B cell (primary cell): Measurements from ENCODE around the gene CMPK2. TPM values are rescaled to one million over a fixed set of nuclear protein-coding genes. Genes with fewer than 3 reads are reported as not detected.

Experiments used
- ATAC-seq: fragments of 200-7000 bp; cut with Tn5 transposase; one replicate; pipeline ENCODE4 v1.10.0; 2021; ENCODE audit warnings: low read depth, mild to moderate bottlenecking, moderate number of reproducible peaks, moderate library complexity
- CTCF ChIA-PET: fragments of 350-600 bp; sonication (Branson Sonifier 250); formaldehyde crosslinking; loops from one replicate; lab custom pipeline; 2021; ENCODE audit warnings: antibody characterized with exemption, inconsistent platforms; lab: Charles Lee
- POLR2A ChIA-PET: fragments of 350-600 bp; sonication (Branson Sonifier 250); formaldehyde crosslinking; loops from one replicate; lab custom pipeline; 2021; ENCODE audit warnings: antibody characterized with exemption; lab: Charles Lee
- DNase-seq: peaks from one replicate; pipeline ENCODE4 v3.0.0; 2013
- H2AFZ ChIP-seq: 2 replicates; pipeline ENCODE4 v1.6.1; 2012; ENCODE audit warnings: mild to moderate bottlenecking, low read depth, low read length; ENCODE audit not compliant: insufficient read depth, poor library complexity, severe bottlenecking
- H3K27ac ChIP-seq, 2 donors: 1 replicate in 1 of 2; 2 replicates in 1 of 2; pipeline ENCODE4 v1.5.1; 2012 to 2013; ENCODE audit warnings: low read length in 2 of 2, mild to moderate bottlenecking in 2 of 2, moderate library complexity in 1 of 2
- H3K27me3 ChIP-seq, 4 experiments: fragments of 200-600 bp in 1 of 4; sonication (generic) in 1 of 4; replicated peaks in 1 of 4; 1 replicate in 2 of 4; 2 replicates in 2 of 4; pipeline versions ENCODE4 v1.6.1 to v1.7.0; 2013 to 2016; ENCODE audit warnings: low read length in 3 of 4, mild to moderate bottlenecking in 2 of 4, mixed read lengths in 1 of 4, moderate library complexity in 1 of 4; ENCODE audit not compliant: insufficient read depth in 4 of 4, control insufficient read depth in 3 of 4; ENCODE audit errors: control extremely low read depth in 1 of 4
- H3K36me3 ChIP-seq, 2 experiments: replicated peaks in 1 of 2; 1 replicate in 1 of 2; 2 replicates in 1 of 2; pipeline versions ENCODE4 v1.6.1 to v1.7.1; 2013; ENCODE audit warnings: low read length in 1 of 2; ENCODE audit not compliant: insufficient read depth in 2 of 2, control insufficient read depth in 1 of 2; ENCODE audit errors: control extremely low read depth in 1 of 2, extremely low read depth in 1 of 2
- H3K4me1 ChIP-seq, 2 donors: fragments of 200-600 bp in 1 of 2; sonication (generic) in 1 of 2; 1 replicate in 1 of 2; 2 replicates in 1 of 2; pipeline versions ENCODE4 v1.5.1 to v1.6.1; 2013 to 2017; ENCODE audit warnings: low read length in 2 of 2; ENCODE audit not compliant: control insufficient read depth in 2 of 2, insufficient read depth in 2 of 2
- H3K4me2 ChIP-seq: replicated peaks from 2 replicates; pipeline ENCODE3; 2012; ENCODE audit warnings: mild to moderate bottlenecking, low read depth, low read length; ENCODE audit not compliant: poor library complexity, severe bottlenecking
- H3K4me3 ChIP-seq, 5 experiments: fragments of 200-600 bp in 1 of 5; sonication (generic) in 1 of 5; 1 replicate in 3 of 5; 2 replicates in 2 of 5; pipeline versions ENCODE4 v1.5.1 to v1.7.0; 2011 to 2016; ENCODE audit warnings: low read length in 4 of 5, mild to moderate bottlenecking in 4 of 5, low read depth in 2 of 5, control low read depth in 1 of 5, moderate library complexity in 1 of 5; ENCODE audit not compliant: insufficient read depth in 1 of 5; ENCODE audit errors: control extremely low read depth in 1 of 5, extremely low read depth in 1 of 5
- H3K79me2 ChIP-seq: fragments of 200-600 bp; sonication (generic); one replicate; pipeline ENCODE4 v1.6.0; 2016; ENCODE audit warnings: low read length; ENCODE audit not compliant: control insufficient read depth, insufficient read depth
- H3K9ac ChIP-seq: fragments of 200-600 bp; sonication (generic); 2 replicates; pipeline ENCODE4 v1.6.1; 2017; ENCODE audit warnings: mild to moderate bottlenecking, low read length, moderate library complexity
- H3K9me3 ChIP-seq, 3 donors: one replicate each; pipeline versions ENCODE4 v1.6.1 to v1.7.1; 2013; ENCODE audit warnings: low read length in 2 of 3; ENCODE audit not compliant: control insufficient read depth in 2 of 3, insufficient read depth in 1 of 3; ENCODE audit errors: control extremely low read depth in 1 of 3
- H4K20me1 ChIP-seq: 2 replicates; pipeline ENCODE4 v1.6.0; 2012; ENCODE audit warnings: mild to moderate bottlenecking, low read length; ENCODE audit not compliant: insufficient read depth, control insufficient read depth, poor library complexity, severe bottlenecking
- H3K27ac Mint-ChIP-seq: one replicate; pipeline ENCODE4 v1.8.0; 2021; ENCODE audit warnings: mixed read lengths
- H3K27me3 Mint-ChIP-seq: one replicate; pipeline ENCODE4 v1.8.0; 2021; ENCODE audit warnings: mixed read lengths
- H3K4me1 Mint-ChIP-seq: one replicate; pipeline ENCODE4 v1.8.0; 2021; ENCODE audit warnings: mixed read lengths
- H3K4me3 Mint-ChIP-seq: one replicate; pipeline ENCODE4 v1.8.0; 2021; ENCODE audit warnings: mixed read lengths
- H3K9me3 Mint-ChIP-seq: one replicate; pipeline ENCODE4 v1.8.0; 2022; ENCODE audit warnings: mixed read lengths; ENCODE audit not compliant: insufficient read depth
- EZH2 ChIP-seq: IDR thresholded peaks from 2 replicates; pipeline ENCODE4 v1.6.1; 2012; ENCODE audit warnings: borderline replicate concordance, low read depth, mild to moderate bottlenecking, moderate library complexity, low read length; ENCODE audit not compliant: insufficient read depth, poor library complexity, severe bottlenecking
- WGBS: methylation state at CpG from one replicate; pipeline ENCODE4 v1.1.5; 2013; ENCODE audit warnings: missing lambda C conversion rate; ENCODE audit not compliant: insufficient coverage; 5-methylcytosine and 5-hydroxymethylcytosine counted together
- intact Hi-C: fragments of 100-400 bp; cut with micrococcal nuclease; formaldehyde crosslinking; loops from one replicate; pipeline ENCODE4 v1.10.0; 2022
- polyA plus RNA-seq: library from polyadenylated mRNA; depleted of rRNA; stranded (reverse); fragments of >200 nt; gene quantifications from 2 replicates; pipeline ENCODE4 v1.2.3, GENCODE V29; 2012
- total RNA-seq, 2 donors: library from RNA; stranded (reverse); fragments of 120-200 nt in 1 of 2; gene quantifications; 1 replicate in 1 of 2; 2 replicates in 1 of 2; pipeline versions ENCODE4 v1.2.3 to v1.2.4, GENCODE V29; 2013 to 2022
- TF ChIP-seq, protein P1 (sequence below): fragments of 200-600 bp; IDR thresholded peaks from one replicate; pipeline ENCODE4 v1.8.0; 2022; ENCODE audit warnings: antibody characterized with exemption, mild to moderate bottlenecking

Gene CMPK2
- total and polyA plus RNA-seq, 2 donors (not counting 1 experiment from before 2014, with no cell fraction given): 1.2 to 2.9 TPM

DNA sequence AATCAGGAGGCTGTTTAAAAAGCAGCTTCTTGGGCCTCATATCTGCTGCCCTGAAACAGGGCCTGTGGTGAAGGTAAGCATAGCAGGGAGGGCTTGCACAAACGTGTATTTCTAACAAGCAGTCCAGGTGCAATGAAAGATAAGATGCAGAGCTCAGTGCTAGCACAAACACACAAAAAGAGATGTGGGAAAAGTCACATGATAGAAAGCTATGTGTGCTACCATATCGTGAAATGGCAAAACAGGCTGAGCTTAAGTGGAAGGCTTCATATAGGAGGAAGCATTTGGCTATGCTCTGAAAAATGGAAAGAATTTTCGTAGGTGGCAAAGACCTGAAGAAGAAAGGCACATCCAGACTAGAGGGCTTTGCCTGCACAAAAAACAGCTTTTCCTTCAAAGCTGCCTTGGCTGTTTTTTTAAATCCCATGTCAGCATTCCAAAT lies 22.1 kb upstream of the CMPK2 start:
- no peak overlapping the region for H3K27ac Mint-ChIP-seq
- no peak overlapping the region for H3K27ac ChIP-seq
- no peak overlapping the region for H3K4me3 Mint-ChIP-seq
- no peaks in the 10 kb centered on the region for H3K36me3 ChIP-seq
- no peaks in the 10 kb centered on the region for H3K4me1 Mint-ChIP-seq
- no peaks in the 10 kb centered on the region for H4K20me1 ChIP-seq
- H3K9me3 Mint-ChIP-seq: no peaks in the 10 kb centered on the region
- no peaks in the 10 kb centered on the region for H3K9me3 ChIP-seq
- TF ChIP-seq, protein P1, sequence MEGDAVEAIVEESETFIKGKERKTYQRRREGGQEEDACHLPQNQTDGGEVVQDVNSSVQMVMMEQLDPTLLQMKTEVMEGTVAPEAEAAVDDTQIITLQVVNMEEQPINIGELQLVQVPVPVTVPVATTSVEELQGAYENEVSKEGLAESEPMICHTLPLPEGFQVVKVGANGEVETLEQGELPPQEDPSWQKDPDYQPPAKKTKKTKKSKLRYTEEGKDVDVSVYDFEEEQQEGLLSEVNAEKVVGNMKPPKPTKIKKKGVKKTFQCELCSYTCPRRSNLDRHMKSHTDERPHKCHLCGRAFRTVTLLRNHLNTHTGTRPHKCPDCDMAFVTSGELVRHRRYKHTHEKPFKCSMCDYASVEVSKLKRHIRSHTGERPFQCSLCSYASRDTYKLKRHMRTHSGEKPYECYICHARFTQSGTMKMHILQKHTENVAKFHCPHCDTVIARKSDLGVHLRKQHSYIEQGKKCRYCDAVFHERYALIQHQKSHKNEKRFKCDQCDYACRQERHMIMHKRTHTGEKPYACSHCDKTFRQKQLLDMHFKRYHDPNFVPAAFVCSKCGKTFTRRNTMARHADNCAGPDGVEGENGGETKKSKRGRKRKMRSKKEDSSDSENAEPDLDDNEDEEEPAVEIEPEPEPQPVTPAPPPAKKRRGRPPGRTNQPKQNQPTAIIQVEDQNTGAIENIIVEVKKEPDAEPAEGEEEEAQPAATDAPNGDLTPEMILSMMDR: no peak
- no peak for TF ChIP-seq EZH2
- no peak overlapping the region for H3K4me2 ChIP-seq
- whole genome bisulfite sequencing: 32% methylated on average over 2 of the region's 3 CpGs
- ATAC-seq (no peak), DNase-seq (no peak)
- no peaks in the 10 kb centered on the region for H3K4me1 ChIP-seq
- no peaks in the 10 kb centered on the region for H3K79me2 ChIP-seq
- no peak overlapping the region for H3K4me3 ChIP-seq
- peaks cover 0 to 2% (median 0%) of the 10 kb centered on the region in 4 experiments for H3K27me3 ChIP-seq
- no peak overlapping the region for H2AFZ ChIP-seq
- POLR2A ChIA-PET: interaction anchor here (1.1 kb wide), 1 partner anchor 9 kb away, joined by 3 read pairs; no protein-coding TSS in a partner anchor
- peaks cover 6% of the 10 kb centered on the region for H3K27me3 Mint-ChIP-seq
- intact Hi-C loops: no loop called here
- H3K9ac ChIP-seq: no peak overlapping the region
- CTCF ChIA-PET: interaction anchor here (0.8 to 2.0 kb wide), 2 partner anchors 9 to 21 kb away, joined by 3 to 10 read pairs; no protein-coding TSS in a partner anchor

DNA sequence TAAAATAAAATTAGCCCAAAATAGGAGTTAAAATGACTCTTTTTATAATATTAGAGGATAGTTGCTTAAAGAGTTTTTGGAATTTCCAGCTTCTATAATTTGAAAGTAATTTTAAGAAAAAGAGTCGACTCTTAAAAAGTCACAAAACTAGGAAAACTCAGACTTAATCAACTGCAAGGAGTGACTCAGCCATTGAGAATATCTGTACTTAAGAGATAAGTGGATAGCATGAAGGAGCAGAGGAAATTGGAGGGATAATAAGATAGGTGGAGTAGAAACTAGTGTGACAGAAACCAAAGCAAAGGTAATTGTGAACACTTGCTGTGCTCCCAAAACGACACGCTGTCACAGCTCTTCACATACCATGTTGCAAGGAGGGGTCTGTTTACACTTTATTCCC lies 20.3 kb upstream of the CMPK2 start:
- Mint-ChIP-seq H3K27ac (no peak overlapping the region), H3K9me3 (no peaks in the 10 kb centered on the region), H3K27me3 (peaks cover 11% of the 10 kb centered on the region), H3K4me1 (no peaks in the 10 kb centered on the region), H3K4me3 (no peak overlapping the region)
- Histone ChIP-seq H3K36me3 (no peaks in the 10 kb centered on the region), H3K9me3 (no peaks in the 10 kb centered on the region), H2AFZ (no peak overlapping the region), H3K4me1 (no peaks in the 10 kb centered on the region), H3K4me2 (no peak overlapping the region), H3K4me3 (no peak overlapping the region), H4K20me1 (no peaks in the 10 kb centered on the region), H3K27ac (no peak overlapping the region), H3K9ac (no peak overlapping the region), H3K27me3 (peaks cover 0 to 8% (median 0%) of the 10 kb centered on the region in 4 experiments), H3K79me2 (peaks cover 4% of the 10 kb centered on the region)
- intact Hi-C loops: no loop called here
- POLR2A ChIA-PET: no interaction called here
- DNase-seq (no peak), ATAC-seq (no peak)
- TF ChIP-seq, protein P1: no peak
- no peak for TF ChIP-seq EZH2
- CTCF ChIA-PET: interaction anchor here (1.0 to 1.4 kb wide), 3 partner anchors 8 to 158 kb away, joined by 3 to 4 read pairs (median 3); no protein-coding TSS in a partner anchor
- no CpG with 5 or more reads among the region's 3 CpGs for WGBS
